Measurements from ENCODE around the gene SLC28A1.
"Not testable (repeated sequence)": the region's sequence is repeated elsewhere in the genome, so short reads cannot be mapped to it uniquely, and the experiment has no call there.

SLC28A1 gene

GRCh38 chr15:84862214-84862975 lies 22.1 kb upstream of the SLC28A1 start:
- DNase-seq, result no peak

- DNase-seq, result no peak
Observed at GRCh38 chr15:84863565-84864443, 20.7 kb upstream of the SLC28A1 start.

GRCh38 chr15:84864444-84864795 lies 20.0 kb upstream of the SLC28A1 start:
- no peak for DNase-seq

- DNase-seq, result no peak
Observed at GRCh38 chr15:84865074-84865569, 19.3 kb upstream of the SLC28A1 start.

- DNase-seq, result no peak
Observed at GRCh38 chr15:84868037-84868880, 16.2 kb upstream of the SLC28A1 start.

GRCh38 chr15:84869510-84869909 lies 15.0 kb upstream of the SLC28A1 start:
- no peak for DNase-seq

GRCh38 chr15:84871428-84871985 lies 13.0 kb upstream of the SLC28A1 start:
- DNase-seq, result no peak

GRCh38 chr15:84872009-84872910 lies 12.2 kb upstream of the SLC28A1 start:
- DNase-seq, result no peak

- DNase-seq, result no peak
Observed at GRCh38 chr15:84873997-84874396, 10.5 kb upstream of the SLC28A1 start.

GRCh38 chr15:84874981-84875699 lies 9.3 kb upstream of the SLC28A1 start:
- no peak for DNase-seq

- no peak for DNase-seq
Observed at GRCh38 chr15:84876269-84876668, 8.2 kb upstream of the SLC28A1 start.

- DNase-seq, result not testable (repeated sequence)
Observed at GRCh38 chr15:84877701-84878100, 6.8 kb upstream of the SLC28A1 start.

GRCh38 chr15:84878504-84878903 lies 6.0 kb upstream of the SLC28A1 start:
- DNase-seq, result peak; percentile 52

- no peak for DNase-seq
Observed at GRCh38 chr15:84879088-84879780, 5.2 kb upstream of the SLC28A1 start.

- DNase-seq, result no peak
Observed at GRCh38 chr15:84880007-84880406, 4.5 kb upstream of the SLC28A1 start.

- DNase-seq, result no peak
Observed at GRCh38 chr15:84880822-84881519, 3.5 kb upstream of the SLC28A1 start.

- no peak for DNase-seq
Observed at GRCh38 chr15:84881520-84881830, 3.0 kb upstream of the SLC28A1 start.

- DNase-seq, result no peak
Observed at GRCh38 chr15:84883466-84883865, 996 bp upstream of the SLC28A1 start.

GRCh38 chr15:84885801-84886200 lies 1.3 kb downstream of the SLC28A1 start:
- no peak for DNase-seq
